K562 (cell line): ENCODE data around the gene COL9A2. TPM values are rescaled to one million over a fixed set of nuclear protein-coding genes. Genes with fewer than 3 reads are reported as not detected.
A peak's percentile ranks its signal among the peaks of the same experiment; 100 is the strongest.

ENCODE experiments used
- ATAC-seq: fragments of 200-7000 bp; cut with Tn5 transposase; 3 replicates; pipeline ENCODE4 v1.9.1; 2020; ENCODE audit warnings: moderate library complexity
- BruUV-seq: library from RNA; stranded (reverse); fragments of 400-500 nt; replicated peaks from 2 replicates; lab custom pipeline; 2021; lab: Mats Ljungman, UMichigan
- CTCF ChIA-PET: fragments of 300-600 bp; formaldehyde crosslinking; extraction: SDS; loops from one replicate; lab custom pipeline; 2021; ENCODE audit warnings: low intra/inter-chr PET ratio; lab: Yijun Ruan, JAX
- POLR2A ChIA-PET: fragments of 300-600, 350-650 bp; sonication (Branson Sonifier 250); formaldehyde crosslinking; extraction: SDS; loops from one replicate; lab custom pipeline; 2021; ENCODE audit warnings: antibody characterized with exemption, inconsistent platforms; lab: Yijun Ruan, JAX
- DNase-seq, 4 experiments: peaks; one replicate each; pipeline versions ENCODE4 v3.0.0 to v3.0.0-alpha.2; 2011 to 2018; ENCODE audit warnings: low spot score in 3 of 4, mixed read lengths in 3 of 4; ENCODE audit errors: extremely low read depth in 1 of 4
- FAIRE-seq: peaks from 2 replicates; lab custom pipeline; 2011; peaks lifted over from hg19 to GRCh38; lab: Jason Lieb, UNC
- H2AFZ ChIP-seq: 2 replicates; pipeline ENCODE4 v1.6.0; 2011; ENCODE audit warnings: low read depth, low read length, control low read depth, inconsistent platforms
- H3K27ac ChIP-seq: fragments of 200-600 bp; 3 replicates; pipeline ENCODE4 v1.8.0; 2011; ENCODE audit warnings: low read depth, mild to moderate bottlenecking, control low read depth, inconsistent platforms, low read length, moderate library complexity, mixed read lengths; ENCODE audit errors: extremely low read depth
- H3K27me3 ChIP-seq, 2 experiments: fragments of 300-600 bp in 1 of 2; 2 replicates in 1 of 2; 3 replicates in 1 of 2; pipeline versions ENCODE4 v1.6.0 to v1.8.0; 2011; ENCODE audit warnings: inconsistent platforms in 2 of 2, low read length in 2 of 2, mild to moderate bottlenecking in 1 of 2, mixed read lengths in 1 of 2, moderate library complexity in 1 of 2; ENCODE audit not compliant: control insufficient read depth in 2 of 2, insufficient read depth in 2 of 2
- H3K36me3 ChIP-seq: fragments of 300-600 bp; 3 replicates; pipeline ENCODE4 v1.8.0; 2011; ENCODE audit warnings: mild to moderate bottlenecking, low read length, inconsistent platforms; ENCODE audit not compliant: control insufficient read depth, insufficient read depth
- H3K4me1 ChIP-seq, 2 experiments: fragments of 200-600 bp in 1 of 2; replicated peaks in 1 of 2; 2 replicates in 1 of 2; 3 replicates in 1 of 2; pipeline versions ENCODE4 v1.5.1 to v1.8.0; 2011; ENCODE audit warnings: inconsistent platforms in 2 of 2, low read length in 2 of 2, mild to moderate bottlenecking in 1 of 2, mixed read lengths in 1 of 2, moderate library complexity in 1 of 2; ENCODE audit not compliant: control insufficient read depth in 2 of 2, insufficient read depth in 2 of 2
- H3K4me2 ChIP-seq: 2 replicates; pipeline ENCODE4 v1.6.1; 2011; ENCODE audit warnings: low read length, control low read depth, inconsistent platforms, mixed read lengths; ENCODE audit not compliant: insufficient read depth
- H3K4me3 ChIP-seq: fragments of 200-600 bp; sonication (generic), shearing (Covaris generic); 2 replicates; pipeline ENCODE4 v1.5.1; 2016; ENCODE audit warnings: control low read depth, inconsistent platforms
- H3K79me2 ChIP-seq: fragments of 200-600 bp; 3 replicates; pipeline ENCODE4 v1.8.0; 2011; ENCODE audit warnings: low read length, inconsistent platforms; ENCODE audit not compliant: control insufficient read depth, insufficient read depth
- H3K9ac ChIP-seq, 2 experiments: 2 replicates each; pipeline versions ENCODE4 v1.6.0 to v1.6.1; 2011; ENCODE audit warnings: low read depth in 2 of 2, low read length in 2 of 2, control low read depth in 1 of 2, inconsistent platforms in 1 of 2, mild to moderate bottlenecking in 1 of 2, mixed read lengths in 1 of 2; ENCODE audit not compliant: insufficient read depth in 1 of 2
- H3K9me1 ChIP-seq: one replicate; pipeline ENCODE4 v1.6.0; 2011; ENCODE audit warnings: inconsistent platforms, mild to moderate bottlenecking, low read length, moderate library complexity; ENCODE audit not compliant: control insufficient read depth, insufficient read depth
- H3K9me3 ChIP-seq: replicated peaks from 2 replicates; pipeline ENCODE4 v1.5.1; 2011; ENCODE audit warnings: low read depth, low read length, inconsistent platforms; ENCODE audit not compliant: control insufficient read depth, insufficient read depth
- H4K20me1 ChIP-seq: replicated peaks from 2 replicates; pipeline ENCODE4 v1.6.1; 2011; ENCODE audit warnings: low read length, inconsistent platforms, mixed read lengths; ENCODE audit not compliant: control insufficient read depth, insufficient read depth
- FOXJ2 ChIP-seq: fragments of 200-800 bp; sonication (Bioruptor generic); IDR thresholded peaks from 2 replicates; pipeline ENCODE4 v1.6.1; 2016; ENCODE audit warnings: missing genetic modification characterization, missing compliant biosample characterization
- GATAD2A ChIP-seq: fragments of 450-650 bp; IDR thresholded peaks from 2 replicates; pipeline ENCODE4 v1.6.1; 2017
- HIVEP1 ChIP-seq: fragments of 250-450 bp; sonication (Bioruptor Pico); IDR thresholded peaks from 2 replicates; pipeline ENCODE4 v1.4.0; 2020; ENCODE audit warnings: mild to moderate bottlenecking
- HNRNPK ChIP-seq: fragments of 200-400 bp; formaldehyde crosslinking; IDR thresholded peaks from one replicate; pipeline ENCODE4 v1.6.1; 2018; ENCODE audit warnings: mild to moderate bottlenecking, low read depth, low read length; ENCODE audit not compliant: poor library complexity, severe bottlenecking
- MBD2 ChIP-seq: sonication (generic); IDR thresholded peaks from 2 replicates; pipeline ENCODE4 v1.6.1; 2016; ENCODE audit warnings: low read depth, borderline replicate concordance
- MCM2 ChIP-seq: fragments of 450-650 bp; IDR thresholded peaks from 2 replicates; pipeline ENCODE4 v1.6.1; 2017; ENCODE audit warnings: low read depth, mild to moderate bottlenecking
- NR0B1 ChIP-seq: fragments of 450-650 bp; IDR thresholded peaks from one replicate; pipeline ENCODE4 v1.6.1; 2018; ENCODE audit warnings: mild to moderate bottlenecking, moderate library complexity; ENCODE audit not compliant: partially characterized antibody
- SAFB ChIP-seq: fragments of 200-400 bp; formaldehyde crosslinking; IDR thresholded peaks from 2 replicates; pipeline ENCODE4 v1.6.1; 2017; ENCODE audit warnings: low read depth, low read length, borderline replicate concordance
- TEAD1 ChIP-seq, 2 experiments: fragments of 450-650 bp in 1 of 2; sonication (generic) in 1 of 2; formaldehyde crosslinking; IDR thresholded peaks; 2 replicates each; pipeline versions ENCODE4 v1.4.0 to v1.8.0; 2020 to 2022; ENCODE audit warnings: mild to moderate bottlenecking in 2 of 2, missing genetic modification reagents in 1 of 2
- TFAM ChIP-seq: fragments of 250-450 bp; sonication (Bioruptor Pico); conservative IDR thresholded peaks from 2 replicates; pipeline ENCODE4 v1.5.0; 2021; ENCODE audit warnings: mild to moderate bottlenecking, moderate library complexity
- WHSC1 ChIP-seq: IDR thresholded peaks from one replicate; pipeline ENCODE4 v1.6.1; 2012; ENCODE audit warnings: low read length, control low read depth, inconsistent platforms
- ZBTB43 ChIP-seq: sonication (generic); formaldehyde crosslinking; IDR thresholded peaks from 2 replicates; pipeline ENCODE4 v1.8.0; 2023; ENCODE audit warnings: mild to moderate bottlenecking, missing genetic modification reagents
- ZC3H11A ChIP-seq: IDR thresholded peaks from 2 replicates; pipeline ENCODE4 v1.6.1; 2012; ENCODE audit warnings: low read depth, low read length, improper control_type of control experiment
- ZC3H8 ChIP-seq: fragments of 450-650 bp; IDR thresholded peaks from 2 replicates; pipeline ENCODE4 v1.6.1; 2017
- ZNF263 ChIP-seq: sonication (generic); formaldehyde crosslinking; IDR thresholded peaks from 2 replicates; pipeline ENCODE4 v1.8.0; 2022; ENCODE audit warnings: mild to moderate bottlenecking, missing genetic modification reagents, borderline replicate concordance
- ZNF707 ChIP-seq: fragments of 250-450 bp; sonication (Bioruptor Pico); conservative IDR thresholded peaks from 2 replicates; pipeline ENCODE4 v1.8.0; 2022; ENCODE audit warnings: inconsistent platforms, mild to moderate bottlenecking, moderate library complexity
- ZNF77 ChIP-seq: fragments of 250-450 bp; sonication (Bioruptor Pico); IDR thresholded peaks from 2 replicates; pipeline ENCODE4 v1.5.0; 2020
- WGBS: fragments of 100-300 bp; shearing (Covaris generic); methylation state at CpG from one replicate; pipeline ENCODE4 v1.1.6; 2016; ENCODE audit warnings: low coverage, mixed read lengths; ENCODE audit not compliant: insufficient coverage; ENCODE audit errors: missing lambda C conversion rate; 5-methylcytosine and 5-hydroxymethylcytosine counted together
- in situ Hi-C: fragments of 300-500 bp; cut with MboI; formaldehyde crosslinking; loops from 4 replicates; pipeline ENCODE4 v1.15.0; 2018; ENCODE audit warnings: inconsistent platforms, mixed read lengths
- intact Hi-C: fragments of 100-400 bp; cut with micrococcal nuclease; formaldehyde crosslinking; loops from 2 replicates; pipeline ENCODE4 v1.14.2; 2022
- polyA plus RNA-seq, 8 experiments: library from polyadenylated mRNA; depleted of rRNA in 4 of 8; stranded (reverse) in 5 of 8; unstranded in 3 of 8; fragments of >200 nt; fragmentation: Nextera tagmentation in 2 of 8; fragmentation: Illumina TruSeq in 1 of 8; extraction: Ambion mirVana in 2 of 8; extraction: Trizol in 1 of 8; gene quantifications; 2 replicates each; pipeline versions ENCODE4 v1.2.1 to v1.2.3, GENCODE V29; 2011 to 2014; ENCODE audit warnings: inconsistent platforms in 1 of 8, missing spikeins in 1 of 8
- total RNA-seq, 7 experiments: library from RNA; depleted of rRNA in 6 of 7; stranded (reverse); fragments of >200 nt in 6 of 7; fragmentation: Illumina TruSeq in 2 of 7; extraction: Trizol in 2 of 7; gene quantifications; 2 replicates each; pipeline versions ENCODE4 v1.2.1 to v1.2.3, GENCODE V29; 2011 to 2021; ENCODE audit warnings: low replicate concordance in 1 of 7
- TF ChIP-seq, protein P1 (sequence below): sonication (generic); formaldehyde crosslinking; IDR thresholded peaks from 2 replicates; pipeline ENCODE4 v1.4.0; 2020; ENCODE audit warnings: mild to moderate bottlenecking, missing genetic modification reagents

Gene COL9A2
- total and polyA plus RNA-seq, 9 of the 15 experiments (the other 6 are each of a cell fraction or from before 2014, with no cell fraction given) = 0.03 to 2.2 (median 0.31) TPM

GRCh38 chr1:40257688-40258444 is 59.2 kb downstream of the COL9A2 start, which contains the start of gene ZMPSTE24:
Gene ZMPSTE24, plus strand, starts transcription at chr1:40258236. Its CDS starts 36 bp downstream, at chr1:40258272.
- Histone ChIP-seq H3K36me3 (peaks cover 38% of the 10 kb centered on the region), H4K20me1 (no peaks in the 10 kb centered on the region), H2AFZ (peak within 1 kb of the TSS; percentile 96), H3K4me3 (peak within 1 kb of the TSS; percentile 95), H3K27ac (peak within 1 kb of the TSS; percentile 97), H3K9me1 (no peaks in the 10 kb centered on the region), H3K27me3 (no peaks in the 10 kb centered on the region; a peak in 1 of 5 replicates), H3K4me1 (peaks cover 0 to 6% of the 10 kb centered on the region in 2 experiments; a peak in 4 of 5 replicates), H3K9me3 (no peaks in the 10 kb centered on the region), H3K4me2 (peak within 1 kb of the TSS; percentile 98), H3K79me2 (peaks cover 63% of the 10 kb centered on the region), H3K9ac (peak within 1 kb of the TSS; percentile 98 to 100)
- peak; percentile 98 for ATAC-seq
- WGBS = under 1% methylated on average over 48 of the region's 48 CpGs
- intact Hi-C loops (loop anchor here (2.0 kb wide), 1 partner anchor 95 kb away; no protein-coding TSS in a partner anchor), in situ Hi-C loops (no loop called here)
- BruUV-seq = no TSS peak
- CTCF ChIA-PET = interaction anchor here (0.6 kb wide), 1 partner anchor 40 kb away, joined by 3 read pairs; no protein-coding TSS in a partner anchor
- DNase-seq = peak; percentile 92 to 99 (median 93)
- peak; percentile 96 for FAIRE-seq
- POLR2A ChIA-PET = interaction anchor here (0.6 to 3.4 kb wide), 13 partner anchors 10 to 620 kb away, joined by 3 to 23 read pairs (median 3); partner anchors contain the start of gene TMCO2
- TF ChIP-seq FOXJ2 (tag) (peak; percentile 87; the same call in 1 of the 2 replicates), SAFB (no peak), ZBTB43 (CRISPR knock-in tag) (peak; percentile 88; the same call in 1 of the 2 replicates), TEAD1 (CRISPR knock-in tag; IDR thresholded peaks at IDR 0.05) (peak; percentile 20 to 92; a peak in 2 of 4 replicates), ZC3H8 (peak; percentile 85), NR0B1 (no peak), ZNF77 (no peak), MCM2 (no peak), MBD2 (peak; percentile 62), ZC3H11A (peak; percentile 88), WHSC1 (no peak), ZNF263 (CRISPR knock-in tag) (peak; percentile 78), GATAD2A (0 out of 2 replicates have a peak, but pooled peaks have one; percentile 17), HNRNPK (no peak), TFAM (no peak), ZNF707 (CRISPR knock-in tag) (peak; percentile 50; the same call in 1 of the 2 replicates), HIVEP1 (CRISPR knock-in tag) (no peak)
- TF ChIP-seq, protein P1, sequence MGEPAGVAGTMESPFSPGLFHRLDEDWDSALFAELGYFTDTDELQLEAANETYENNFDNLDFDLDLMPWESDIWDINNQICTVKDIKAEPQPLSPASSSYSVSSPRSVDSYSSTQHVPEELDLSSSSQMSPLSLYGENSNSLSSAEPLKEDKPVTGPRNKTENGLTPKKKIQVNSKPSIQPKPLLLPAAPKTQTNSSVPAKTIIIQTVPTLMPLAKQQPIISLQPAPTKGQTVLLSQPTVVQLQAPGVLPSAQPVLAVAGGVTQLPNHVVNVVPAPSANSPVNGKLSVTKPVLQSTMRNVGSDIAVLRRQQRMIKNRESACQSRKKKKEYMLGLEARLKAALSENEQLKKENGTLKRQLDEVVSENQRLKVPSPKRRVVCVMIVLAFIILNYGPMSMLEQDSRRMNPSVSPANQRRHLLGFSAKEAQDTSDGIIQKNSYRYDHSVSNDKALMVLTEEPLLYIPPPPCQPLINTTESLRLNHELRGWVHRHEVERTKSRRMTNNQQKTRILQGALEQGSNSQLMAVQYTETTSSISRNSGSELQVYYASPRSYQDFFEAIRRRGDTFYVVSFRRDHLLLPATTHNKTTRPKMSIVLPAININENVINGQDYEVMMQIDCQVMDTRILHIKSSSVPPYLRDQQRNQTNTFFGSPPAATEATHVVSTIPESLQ (CRISPR knock-in tag) = peak; percentile 66; the same call in 1 of the 2 replicates
